K562 (cell line): ENCODE data around the gene CDC20. TPM values are rescaled to one million over a fixed set of nuclear protein-coding genes. Genes with fewer than 3 reads are reported as not detected.
A peak's percentile ranks its signal among the peaks of the same experiment; 100 is the strongest.

Experiments
- BCLAF1 ChIP-seq, 2 experiments: fragments of 450-650 bp in 1 of 2; IDR thresholded peaks; 2 replicates each; pipeline ENCODE4 v1.6.1; 2011 to 2017; ENCODE audit warnings: low read depth in 2 of 2, antibody characterized with exemption in 1 of 2, borderline replicate concordance in 1 of 2, low read length in 1 of 2, mild to moderate bottlenecking in 1 of 2, mixed read lengths in 1 of 2; ENCODE audit not compliant: control insufficient read depth in 1 of 2
- CAMTA2 ChIP-seq: fragments of 250-450 bp; sonication (Bioruptor Pico); conservative IDR thresholded peaks from 2 replicates; pipeline ENCODE4 v1.5.1; 2022
- NCOA2 ChIP-seq, 2 experiments: fragments of 450-650 bp; IDR thresholded peaks; 2 replicates each; pipeline ENCODE4 v1.6.1; 2018; ENCODE audit warnings: mild to moderate bottlenecking in 2 of 2, moderate library complexity in 1 of 2; ENCODE audit not compliant: partially characterized antibody in 2 of 2
- NELFE ChIP-seq: IDR thresholded peaks from 2 replicates; pipeline ENCODE4 v1.6.1; 2011; ENCODE audit warnings: mild to moderate bottlenecking; ENCODE audit not compliant: insufficient read depth, insufficient read length
- STAG1 ChIP-seq: sonication (generic); formaldehyde crosslinking; IDR thresholded peaks from 2 replicates; pipeline ENCODE4 v1.5.0; 2020; ENCODE audit warnings: missing genetic modification reagents, borderline replicate concordance
- TAF15 ChIP-seq: fragments of 200-400 bp; formaldehyde crosslinking; IDR thresholded peaks from 2 replicates; pipeline ENCODE4 v1.6.1; 2017; ENCODE audit warnings: mild to moderate bottlenecking, low read depth, low read length, moderate library complexity
- TBL1XR1 ChIP-seq, 2 experiments: IDR thresholded peaks; 2 replicates each; pipeline ENCODE4 v1.6.1; 2012; ENCODE audit warnings: improper control_type of control experiment in 2 of 2, low read length in 2 of 2, mild to moderate bottlenecking in 1 of 2
- TSC22D4 ChIP-seq: fragments of 450-650 bp; IDR thresholded peaks from 2 replicates; pipeline ENCODE4 v1.6.1; 2016; ENCODE audit warnings: missing genetic modification characterization, missing biosample characterization, control low read depth
- U2AF1 ChIP-seq: fragments of 200-400 bp; formaldehyde crosslinking; optimal IDR thresholded peaks from 2 replicates; pipeline ENCODE3; 2017; ENCODE audit warnings: mild to moderate bottlenecking, low read depth, low read length, moderate library complexity
- ZNF589 ChIP-seq: fragments of 200-800 bp; sonication (Bioruptor generic); IDR thresholded peaks from 2 replicates; pipeline ENCODE4 v1.6.1; 2016; ENCODE audit warnings: low read depth, missing genetic modification characterization, missing compliant biosample characterization
- polyA plus RNA-seq, 8 experiments: library from polyadenylated mRNA; depleted of rRNA in 4 of 8; stranded (reverse) in 5 of 8; unstranded in 3 of 8; fragments of >200 nt; fragmentation: Nextera tagmentation in 2 of 8; fragmentation: Illumina TruSeq in 1 of 8; extraction: Ambion mirVana in 2 of 8; extraction: Trizol in 1 of 8; gene quantifications; 2 replicates each; pipeline versions ENCODE4 v1.2.1 to v1.2.3, GENCODE V29; 2011 to 2014; ENCODE audit warnings: inconsistent platforms in 1 of 8, missing spikeins in 1 of 8
- total RNA-seq, 7 experiments: library from RNA; depleted of rRNA in 6 of 7; stranded (reverse); fragments of >200 nt in 6 of 7; fragmentation: Illumina TruSeq in 2 of 7; extraction: Trizol in 2 of 7; gene quantifications; 2 replicates each; pipeline versions ENCODE4 v1.2.1 to v1.2.3, GENCODE V29; 2011 to 2021; ENCODE audit warnings: low replicate concordance in 1 of 7
- TF ChIP-seq, protein P1 (sequence below), 2 experiments: fragments of 450-650 bp; IDR thresholded peaks; 2 replicates each; pipeline ENCODE4 v1.6.1; 2016; ENCODE audit warnings: mild to moderate bottlenecking in 2 of 2, borderline replicate concordance in 1 of 2, low read depth in 1 of 2, moderate library complexity in 1 of 2
- TF ChIP-seq, protein P2 (sequence below): fragments of 250-450 bp; sonication (Bioruptor Pico); IDR thresholded peaks from 2 replicates; pipeline ENCODE4 v1.8.0; 2021; ENCODE audit warnings: mild to moderate bottlenecking, moderate library complexity

Gene CDC20
- total and polyA plus RNA-seq, 9 of the 15 experiments (the other 6 are each of a cell fraction or from before 2014, with no cell fraction given), result 45.2 to 224 (median 121) TPM

DNA sequence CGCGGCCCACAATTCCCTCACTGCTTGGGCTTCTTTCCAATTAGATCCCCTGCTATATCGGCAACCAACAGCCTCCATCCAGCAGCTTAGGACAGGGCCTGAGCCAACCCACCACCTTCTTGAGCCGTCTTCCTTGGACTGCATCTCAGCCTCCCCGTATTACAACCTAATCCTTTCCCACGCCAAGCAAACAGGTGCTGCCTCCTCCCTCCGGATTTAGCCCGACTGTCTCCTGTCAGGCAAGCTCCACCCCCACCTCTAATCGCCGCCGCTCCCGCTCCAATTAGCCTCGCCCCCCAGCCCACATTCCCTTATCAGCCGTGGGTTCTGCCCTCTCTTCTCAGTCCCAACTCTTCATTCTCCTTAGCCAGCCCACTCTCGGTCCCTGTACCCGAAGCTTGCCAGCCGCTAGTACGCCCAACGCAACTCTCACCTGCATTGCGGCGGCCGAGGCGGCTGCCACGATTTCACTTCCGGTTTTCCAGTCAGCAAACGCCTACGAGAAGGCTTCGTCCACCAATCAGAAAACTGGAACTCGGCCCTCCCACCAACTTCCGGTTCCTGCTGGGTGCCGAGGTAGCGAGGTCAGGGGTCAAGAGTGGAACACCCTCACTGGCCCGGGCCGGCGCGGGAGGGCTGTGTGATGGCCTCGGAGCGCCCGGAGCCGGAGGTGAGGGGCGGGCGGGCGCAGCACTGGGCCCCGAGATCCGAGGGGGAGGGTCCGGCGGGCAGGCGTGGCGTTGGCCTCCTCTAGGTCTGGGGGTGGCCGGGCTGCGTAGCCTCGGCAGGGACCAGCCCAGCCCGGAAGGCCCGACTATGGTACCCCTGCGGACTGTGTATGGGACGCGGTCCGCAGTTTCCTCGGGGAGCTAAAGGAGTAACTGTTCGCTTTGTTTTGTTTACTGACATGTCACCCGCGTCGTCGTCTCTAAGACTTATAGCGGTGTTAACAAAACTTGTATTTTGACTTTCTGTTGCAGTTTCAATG, 30.8 kb downstream of the CDC20 start, which contains the start of the genes MED8 and SZT2 (continued):
- TF ChIP-seq, protein P1, sequence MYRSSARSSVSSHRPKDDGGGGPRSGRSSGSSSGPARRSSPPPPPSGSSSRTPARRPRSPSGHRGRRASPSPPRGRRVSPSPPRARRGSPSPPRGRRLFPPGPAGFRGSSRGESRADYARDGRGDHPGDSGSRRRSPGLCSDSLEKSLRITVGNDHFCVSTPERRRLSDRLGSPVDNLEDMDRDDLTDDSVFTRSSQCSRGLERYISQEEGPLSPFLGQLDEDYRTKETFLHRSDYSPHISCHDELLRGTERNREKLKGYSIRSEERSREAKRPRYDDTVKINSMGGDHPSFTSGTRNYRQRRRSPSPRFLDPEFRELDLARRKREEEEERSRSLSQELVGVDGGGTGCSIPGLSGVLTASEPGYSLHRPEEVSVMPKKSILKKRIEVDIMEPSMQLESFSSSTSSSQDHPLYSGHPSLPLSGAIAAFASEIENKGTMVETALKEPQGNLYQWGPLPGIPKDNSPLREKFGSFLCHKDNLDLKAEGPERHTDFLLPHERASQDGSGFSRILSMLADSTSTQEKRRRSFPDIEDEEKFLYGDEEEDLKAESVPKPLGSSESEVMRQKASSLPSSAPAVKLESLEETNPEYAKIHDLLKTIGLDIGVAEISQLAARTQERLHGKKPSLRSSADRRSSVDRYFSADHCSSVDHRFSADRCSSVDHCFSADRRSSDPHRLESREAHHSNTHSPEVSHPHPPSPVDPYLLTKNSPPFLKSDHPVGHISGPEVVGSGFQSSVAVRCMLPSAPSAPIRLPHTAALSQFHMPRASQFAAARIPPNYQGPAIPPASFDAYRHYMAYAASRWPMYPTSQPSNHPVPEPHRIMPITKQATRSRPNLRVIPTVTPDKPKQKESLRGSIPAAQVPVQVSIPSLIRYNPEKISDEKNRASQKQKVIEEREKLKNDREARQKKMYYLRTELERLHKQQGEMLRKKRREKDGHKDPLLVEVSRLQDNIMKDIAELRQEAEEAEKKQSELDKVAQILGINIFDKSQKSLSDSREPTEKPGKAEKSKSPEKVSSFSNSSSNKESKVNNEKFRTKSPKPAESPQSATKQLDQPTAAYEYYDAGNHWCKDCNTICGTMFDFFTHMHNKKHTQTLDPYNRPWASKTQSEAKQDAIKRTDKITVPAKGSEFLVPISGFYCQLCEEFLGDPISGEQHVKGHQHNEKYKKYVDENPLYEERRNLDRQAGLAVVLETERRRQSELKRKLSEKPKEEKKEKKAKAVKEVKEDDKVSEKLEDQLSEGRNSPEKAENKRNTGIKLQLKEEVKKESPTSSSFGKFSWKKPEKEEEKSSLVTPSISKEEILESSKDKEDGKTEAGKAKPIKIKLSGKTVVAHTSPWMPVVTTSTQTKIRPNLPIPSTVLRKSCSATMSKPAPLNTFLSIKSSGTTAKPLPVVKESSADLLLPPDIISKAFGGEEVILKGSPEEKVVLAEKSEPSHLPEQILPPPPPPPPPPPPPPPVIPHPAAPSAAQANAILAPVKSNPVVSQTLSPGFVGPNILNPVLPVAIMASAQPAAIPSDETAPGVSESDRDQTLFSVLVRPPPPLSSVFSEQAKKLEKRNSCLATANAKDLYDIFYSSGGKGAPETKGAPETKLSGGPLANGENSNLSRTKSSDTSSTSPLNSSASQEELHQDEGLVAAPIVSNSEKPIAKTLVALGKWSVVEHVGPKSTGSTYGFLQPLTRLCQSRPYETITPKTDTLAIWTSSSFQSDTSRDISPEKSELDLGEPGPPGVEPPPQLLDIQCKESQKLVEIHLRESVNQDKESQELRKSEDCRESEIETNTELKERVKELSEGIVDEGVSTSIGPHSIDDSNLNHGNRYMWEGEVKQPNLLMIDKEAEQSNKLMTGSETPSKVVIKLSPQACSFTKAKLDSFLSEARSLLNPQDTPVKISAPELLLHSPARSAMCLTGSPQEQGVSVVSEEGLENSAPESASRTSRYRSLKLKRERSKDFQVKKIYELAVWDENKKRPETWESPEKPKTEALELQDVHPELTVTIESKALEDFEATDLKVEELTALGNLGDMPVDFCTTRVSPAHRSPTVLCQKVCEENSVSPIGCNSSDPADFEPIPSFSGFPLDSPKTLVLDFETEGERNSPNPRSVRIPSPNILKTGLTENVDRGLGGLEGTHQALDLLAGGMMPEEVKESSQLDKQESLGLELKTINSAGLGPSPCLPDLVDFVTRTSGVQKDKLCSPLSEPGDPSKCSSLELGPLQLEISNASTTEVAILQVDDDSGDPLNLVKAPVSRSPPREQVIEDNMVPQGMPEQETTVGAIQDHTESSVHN (IDR thresholded peaks at IDR 0.05; ENCODE audit: borderline replicate concordance in 1 of 2, low read depth in 1 of 2), result peak in 1 of 2 experiments; percentile 87; a peak in 1 of 4 replicates
- TF ChIP-seq TAF15, result no peak
- TF ChIP-seq STAG1, result 0 out of 2 replicates have a peak, but pooled peaks have one; percentile 16
- no peak for TF ChIP-seq NELFE
- TF ChIP-seq BCLAF1 (IDR thresholded peaks at IDR 0.05; ENCODE audit: borderline replicate concordance in 1 of 2, control insufficient read depth in 1 of 2, low read depth in 2 of 2, low read length in 1 of 2), result no peak
- 0 out of 2 replicates have a peak, but pooled peaks have one; percentile 17 for TF ChIP-seq CAMTA2 (CRISPR knock-in tag)
- TF ChIP-seq, protein P2, sequence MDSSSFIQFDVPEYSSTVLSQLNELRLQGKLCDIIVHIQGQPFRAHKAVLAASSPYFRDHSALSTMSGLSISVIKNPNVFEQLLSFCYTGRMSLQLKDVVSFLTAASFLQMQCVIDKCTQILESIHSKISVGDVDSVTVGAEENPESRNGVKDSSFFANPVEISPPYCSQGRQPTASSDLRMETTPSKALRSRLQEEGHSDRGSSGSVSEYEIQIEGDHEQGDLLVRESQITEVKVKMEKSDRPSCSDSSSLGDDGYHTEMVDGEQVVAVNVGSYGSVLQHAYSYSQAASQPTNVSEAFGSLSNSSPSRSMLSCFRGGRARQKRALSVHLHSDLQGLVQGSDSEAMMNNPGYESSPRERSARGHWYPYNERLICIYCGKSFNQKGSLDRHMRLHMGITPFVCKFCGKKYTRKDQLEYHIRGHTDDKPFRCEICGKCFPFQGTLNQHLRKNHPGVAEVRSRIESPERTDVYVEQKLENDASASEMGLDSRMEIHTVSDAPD (CRISPR knock-in tag), result no peak
- TF ChIP-seq ZNF589 (CRISPR knock-in tag), result no peak
- no peak for TF ChIP-seq NCOA2 (IDR thresholded peaks at IDR 0.05; ENCODE audit: partially characterized antibody in 2 of 2)
- no peak for TF ChIP-seq U2AF1
- TF ChIP-seq TSC22D4 (tag), result no peak
- TF ChIP-seq TBL1XR1 (IDR thresholded peaks at IDR 0.05; ENCODE audit: low read length in 2 of 2), result peak in 1 of 2 experiments; percentile 41; a peak in 1 of 4 replicates
